MCF 10A (cell line): ENCODE measurements around the gene UBE2V1. TPM values are rescaled to one million over a fixed set of nuclear protein-coding genes. Genes with fewer than 3 reads are reported as not detected.

Source experiments
- BruUV-seq: library from RNA; stranded (reverse); fragments of 400-500 nt; replicated peaks from 2 replicates; lab custom pipeline; 2021; lab: Mats Ljungman, UMichigan
- CTCF ChIA-PET: fragments of 300-600 bp; sonication (Branson Sonifier 250); formaldehyde crosslinking; extraction: SDS; loops from one replicate; lab custom pipeline; 2021; ENCODE audit warnings: antibody characterized with exemption, inconsistent platforms; lab: Yijun Ruan, JAX
- POLR2A ChIA-PET: fragments of 300-600, 350-650 bp; sonication (Branson Sonifier 250); formaldehyde crosslinking; extraction: SDS; loops from one replicate; lab custom pipeline; 2020; ENCODE audit warnings: antibody characterized with exemption, inconsistent platforms; lab: Yijun Ruan, JAX
- DNase-seq: peaks from one replicate; pipeline ENCODE4 v3.0.0-alpha.2; 2018; ENCODE audit not compliant: unreplicated experiment
- H3K27ac Mint-ChIP-seq: one replicate; pipeline ENCODE4 v1.8.0; 2022; ENCODE audit warnings: mild to moderate bottlenecking, low read depth, mixed read lengths; ENCODE audit not compliant: unreplicated experiment
- H3K27me3 Mint-ChIP-seq: one replicate; pipeline ENCODE4 v1.8.0; 2022; ENCODE audit warnings: mixed read lengths; ENCODE audit not compliant: insufficient read depth, unreplicated experiment
- H3K36me3 Mint-ChIP-seq: one replicate; pipeline ENCODE4 v1.8.0; 2022; ENCODE audit warnings: mild to moderate bottlenecking, moderate library complexity, mixed read lengths; ENCODE audit not compliant: insufficient read depth, unreplicated experiment
- H3K4me1 Mint-ChIP-seq: one replicate; pipeline ENCODE4 v1.8.0; 2022; ENCODE audit warnings: mixed read lengths; ENCODE audit not compliant: insufficient read depth, unreplicated experiment
- H3K4me3 Mint-ChIP-seq: one replicate; pipeline ENCODE4 v1.8.0; 2022; ENCODE audit warnings: mild to moderate bottlenecking, moderate library complexity, mixed read lengths; ENCODE audit not compliant: unreplicated experiment
- H3K9me3 Mint-ChIP-seq: one replicate; pipeline ENCODE4 v1.8.0; 2022; ENCODE audit warnings: mixed read lengths; ENCODE audit not compliant: unreplicated experiment
- CTCF ChIP-seq: fragments of 200-600 bp; IDR thresholded peaks from one replicate; pipeline ENCODE4 v1.8.0; 2022; ENCODE audit warnings: antibody characterized with exemption, mild to moderate bottlenecking; ENCODE audit not compliant: unreplicated experiment
- intact Hi-C: fragments of 100-400 bp; cut with micrococcal nuclease; formaldehyde crosslinking; loops from 2 replicates; pipeline ENCODE4 v1.14.1; 2022
- total RNA-seq: library from RNA; stranded (reverse); gene quantifications from 2 replicates; pipeline ENCODE4 v1.2.3, GENCODE V29; 2022

Gene UBE2V1
- total RNA-seq, 1 experiment from 2014 or later: 99.5 TPM

GRCh38 chr20:50141018-50141675 lies 28.2 kb upstream of the UBE2V1 start:
- POLR2A ChIA-PET: interaction anchor here (0.7 to 19.2 kb wide), 8 partner anchors 12 to 48 kb away, joined by 4 to 386 read pairs (median 10); partner anchors contain the start of genes PEDS1 and UBE2V1
- Mint-ChIP-seq H3K36me3 (peaks cover 50% of the 10 kb centered on the region), H3K4me3 (no peak overlapping the region), H3K4me1 (peaks cover 49% of the 10 kb centered on the region), H3K27ac (peak overlapping the region; percentile 93), H3K27me3 (no peaks in the 10 kb centered on the region), H3K9me3 (no peaks in the 10 kb centered on the region)
- DNase-seq: peak; percentile 47
- BruUV-seq: no TSS peak
- TF ChIP-seq CTCF: no peak
- intact Hi-C loops: no loop called here
- CTCF ChIA-PET: interaction anchor here (0.5 to 9.5 kb wide), 8 partner anchors 9 to 441 kb away, joined by 3 to 129 read pairs (median 4); partner anchors contain the start of gene PEDS1

GRCh38 chr20:50140339-50140859 lies 27.4 kb upstream of the UBE2V1 start:
- BruUV-seq: no TSS peak
- H3K36me3 Mint-ChIP-seq: peaks cover 57% of the 10 kb centered on the region

GRCh38 chr20:50138479-50139393 lies 25.8 kb upstream of the UBE2V1 start:
- H3K36me3 Mint-ChIP-seq: peaks cover 65% of the 10 kb centered on the region
- peak overlapping the region; percentile 35 for H3K4me3 Mint-ChIP-seq
- TF ChIP-seq CTCF: no peak
- peaks cover 46% of the 10 kb centered on the region for H3K4me1 Mint-ChIP-seq
- POLR2A ChIA-PET: interaction anchor here (0.6 to 19.2 kb wide), 11 partner anchors 10 to 345 kb away, joined by 3 to 386 read pairs (median 5); partner anchors contain the start of genes PEDS1 and UBE2V1
- H3K27me3 Mint-ChIP-seq: no peaks in the 10 kb centered on the region
- DNase-seq: peak; percentile 38
- intact Hi-C loops: no loop called here
- no peaks in the 10 kb centered on the region for H3K9me3 Mint-ChIP-seq
- CTCF ChIA-PET: interaction anchor here (0.6 to 9.5 kb wide), 11 partner anchors 11 to 589 kb away, joined by 3 to 129 read pairs (median 4); no protein-coding TSS in a partner anchor
- BruUV-seq: no TSS peak
- H3K27ac Mint-ChIP-seq: peak overlapping the region; percentile 93

More at GRCh38 chr20:50140339-50140859, 27.4 kb upstream of the UBE2V1 start:
- H3K27ac Mint-ChIP-seq: peak overlapping the region; percentile 93
- CTCF ChIA-PET: interaction anchor here (0.6 to 9.5 kb wide), 6 partner anchors 10 to 441 kb away, joined by 3 to 129 read pairs (median 3); no protein-coding TSS in a partner anchor
- peaks cover 46% of the 10 kb centered on the region for H3K4me1 Mint-ChIP-seq
- H3K27me3 Mint-ChIP-seq: no peaks in the 10 kb centered on the region
- no peaks in the 10 kb centered on the region for H3K9me3 Mint-ChIP-seq
- DNase-seq: no peak
- peak overlapping the region; percentile 9 for H3K4me3 Mint-ChIP-seq
- POLR2A ChIA-PET: interaction anchor here (0.8 to 19.2 kb wide), 8 partner anchors 11 to 590 kb away, joined by 3 to 386 read pairs (median 4); partner anchors contain the start of genes PEDS1 and UBE2V1
- no peak for TF ChIP-seq CTCF
- intact Hi-C loops: no loop called here
